HepG2 (cell line): ENCODE results near the gene IL22RA1. TPM values are rescaled to one million over a fixed set of nuclear protein-coding genes. Genes with fewer than 3 reads are reported as not detected.

ENCODE experiments used
- ARID2 ChIP-seq: sonication (generic); formaldehyde crosslinking; IDR thresholded peaks from 2 replicates; pipeline ENCODE4 v1.8.1; 2022; ENCODE audit warnings: mild to moderate bottlenecking, missing genetic modification reagents, borderline replicate concordance
- ATM ChIP-seq: fragments of 450-650 bp; IDR thresholded peaks from 2 replicates; pipeline ENCODE4 v1.7.1; 2017; ENCODE audit warnings: mild to moderate bottlenecking, borderline replicate concordance
- MLX ChIP-seq: IDR thresholded peaks from 2 replicates; pipeline ENCODE4 v1.6.1; 2016
- MTA1 ChIP-seq: sonication (generic); formaldehyde crosslinking; IDR thresholded peaks from 2 replicates; pipeline ENCODE4 v1.4.0; 2020; ENCODE audit warnings: missing genetic modification reagents, mild to moderate bottlenecking, borderline replicate concordance
- MYNN ChIP-seq: sonication (generic); formaldehyde crosslinking; IDR thresholded peaks from 2 replicates; pipeline ENCODE4 v1.4.0; 2020; ENCODE audit warnings: mild to moderate bottlenecking, low read depth, missing genetic modification reagents
- MZF1 ChIP-seq: sonication (generic); formaldehyde crosslinking; IDR thresholded peaks from 2 replicates; pipeline ENCODE4 v1.8.1; 2023; ENCODE audit warnings: mild to moderate bottlenecking, missing genetic modification reagents, borderline replicate concordance
- RNF219 ChIP-seq: sonication (generic); formaldehyde crosslinking; IDR thresholded peaks from 2 replicates; pipeline ENCODE4 v1.5.0; 2020; ENCODE audit warnings: mild to moderate bottlenecking, missing genetic modification reagents
- SALL1 ChIP-seq: sonication (generic); formaldehyde crosslinking; IDR thresholded peaks from 2 replicates; pipeline ENCODE4 v1.8.0; 2022; ENCODE audit warnings: mild to moderate bottlenecking, missing genetic modification reagents
- SMAD9 ChIP-seq: sonication (generic); formaldehyde crosslinking; IDR thresholded peaks from 2 replicates; pipeline ENCODE4 v1.5.1; 2020; ENCODE audit warnings: mild to moderate bottlenecking, missing genetic modification reagents
- SP140L ChIP-seq: sonication (generic); formaldehyde crosslinking; IDR thresholded peaks from 2 replicates; pipeline ENCODE4 v1.4.0; 2020; ENCODE audit warnings: missing genetic modification reagents, borderline replicate concordance
- ZBTB3 ChIP-seq: sonication (generic); formaldehyde crosslinking; IDR thresholded peaks from 2 replicates; pipeline ENCODE4 v1.4.0; 2020; ENCODE audit warnings: low read depth, mild to moderate bottlenecking, moderate library complexity, missing genetic modification reagents, borderline replicate concordance
- ZFP36L2 ChIP-seq: sonication (generic); formaldehyde crosslinking; IDR thresholded peaks from 2 replicates; pipeline ENCODE4 v1.4.0; 2020; ENCODE audit warnings: missing genetic modification reagents
- ZNF142 ChIP-seq: sonication (generic); formaldehyde crosslinking; IDR thresholded peaks from 2 replicates; pipeline ENCODE4 v1.4.0; 2020; ENCODE audit warnings: missing genetic modification reagents
- ZNF234 ChIP-seq: sonication (generic); formaldehyde crosslinking; conservative IDR thresholded peaks from 2 replicates; pipeline ENCODE4 v1.5.1; 2020; ENCODE audit warnings: mild to moderate bottlenecking, missing genetic modification reagents
- ZNF275 ChIP-seq: sonication (generic); formaldehyde crosslinking; IDR thresholded peaks from 2 replicates; pipeline ENCODE4 v1.8.0; 2022; ENCODE audit warnings: missing genetic modification reagents, mild to moderate bottlenecking, inconsistent platforms, borderline replicate concordance
- ZNF547 ChIP-seq: sonication (generic); formaldehyde crosslinking; IDR thresholded peaks from 2 replicates; pipeline ENCODE4 v1.5.1; 2020; ENCODE audit warnings: mild to moderate bottlenecking, missing genetic modification reagents
- ZNF605 ChIP-seq: sonication (generic); formaldehyde crosslinking; IDR thresholded peaks from 2 replicates; pipeline ENCODE4 v1.8.0; 2022; ENCODE audit warnings: mild to moderate bottlenecking, missing genetic modification reagents
- ZSCAN20 ChIP-seq: sonication (generic); formaldehyde crosslinking; IDR thresholded peaks from 2 replicates; pipeline ENCODE4 v1.4.0; 2020; ENCODE audit warnings: missing genetic modification reagents, mild to moderate bottlenecking, borderline replicate concordance
- polyA plus RNA-seq, 8 experiments: library from polyadenylated mRNA; depleted of rRNA in 3 of 8; stranded (reverse) in 7 of 8; unstranded in 1 of 8; fragments of >200 nt; fragmentation: Illumina TruSeq in 4 of 8; extraction: Trizol in 4 of 8; gene quantifications; 2 replicates each; pipeline versions ENCODE4 v1.2.1 to v1.2.3, GENCODE V29; 2011 to 2016; ENCODE audit warnings: low read depth in 4 of 8, missing spikeins in 1 of 8, mixed read lengths in 1 of 8; ENCODE audit not compliant: insufficient read depth in 1 of 8
- total RNA-seq, 5 experiments: library from RNA; depleted of rRNA; stranded (reverse); fragments of >200 nt; fragmentation: Illumina TruSeq; extraction: Trizol; gene quantifications; 2 replicates each; pipeline ENCODE4 v1.2.3, GENCODE V29; 2016; ENCODE audit warnings: low read depth in 1 of 5

The IL22RA1 gene
- total and polyA plus RNA-seq, 2 of the 13 experiments (the other 11 are each of a cell fraction or from before 2014, with no cell fraction given) = 4.4 to 10.2 TPM

GRCh38 chr1:24186993-24187790 lies 44.3 kb upstream of the IL22RA1 start, which contains the start of gene IFNLR1 (continued):
- TF ChIP-seq ATM = no peak
- no peak for TF ChIP-seq SP140L
- no peak for TF ChIP-seq ARID2 (CRISPR knock-in tag)
- TF ChIP-seq RNF219 (CRISPR knock-in tag) = no peak
- TF ChIP-seq ZSCAN20 = no peak
- TF ChIP-seq SMAD9 (CRISPR knock-in tag) = no peak
- no peak for TF ChIP-seq MLX (CRISPR knock-in tag)
- no peak for TF ChIP-seq MTA1 (CRISPR knock-in tag)
- TF ChIP-seq ZBTB3 (CRISPR knock-in tag) = no peak
- TF ChIP-seq MYNN = no peak
- TF ChIP-seq SALL1 = peak; percentile 22; the same call in 1 of the 2 replicates
- TF ChIP-seq ZNF547 (CRISPR knock-in tag) = peak; percentile 50; the same call in 1 of the 2 replicates
- no peak for TF ChIP-seq MZF1 (CRISPR knock-in tag)
- no peak; the same call in 1 of the 2 replicates for TF ChIP-seq ZNF605 (CRISPR knock-in tag)
- 0 out of 2 replicates have a peak, but pooled peaks have one; percentile 27 for TF ChIP-seq ZNF142 (CRISPR knock-in tag)
- TF ChIP-seq ZFP36L2 (CRISPR knock-in tag) = no peak
- no peak for TF ChIP-seq ZNF234
- peak; percentile 66; the same call in 1 of the 2 replicates for TF ChIP-seq ZNF275
